Chondrocyte (in vitro differentiated cells): ENCODE results near the gene ACBD6. TPM values are rescaled to one million over a fixed set of nuclear protein-coding genes. Genes with fewer than 3 reads are reported as not detected.
A peak's percentile ranks its signal among the peaks of the same experiment; 100 is the strongest.

Experiments used
- DNase-seq: peaks from one replicate; pipeline ENCODE4 v3.0.0; 2021; ENCODE audit warnings: mixed read lengths, low spot score
- H3K27ac Mint-ChIP-seq: one replicate; pipeline ENCODE4 v1.8.0; 2021; ENCODE audit warnings: mild to moderate bottlenecking, moderate library complexity, mixed read lengths; ENCODE audit not compliant: unreplicated experiment
- H3K27me3 Mint-ChIP-seq: 2 replicates; pipeline ENCODE4 v1.8.0; 2021; ENCODE audit warnings: low read depth, mixed read lengths
- H3K36me3 Mint-ChIP-seq: 2 replicates; pipeline ENCODE4 v1.8.0; 2021; ENCODE audit warnings: low read depth, mixed read lengths
- H3K4me1 Mint-ChIP-seq: 2 replicates; pipeline ENCODE4 v1.8.0; 2021; ENCODE audit warnings: low read depth, mild to moderate bottlenecking, mixed read lengths
- H3K4me3 Mint-ChIP-seq: one replicate; pipeline ENCODE4 v1.8.0; 2021; ENCODE audit warnings: mild to moderate bottlenecking, moderate library complexity, mixed read lengths; ENCODE audit not compliant: unreplicated experiment
- H3K9me3 Mint-ChIP-seq: 2 replicates; pipeline ENCODE4 v1.8.0; 2021; ENCODE audit warnings: low read depth, mixed read lengths
- total RNA-seq: library from RNA; stranded (reverse); gene quantifications from 3 replicates; pipeline ENCODE4 v1.2.1, GENCODE V29; 2021
- TF ChIP-seq, protein P1 (sequence below): fragments of 200-600 bp; sonication (generic); IDR thresholded peaks from 2 replicates; pipeline ENCODE4 v1.5.0; 2021; ENCODE audit warnings: antibody characterized with exemption, mild to moderate bottlenecking, moderate library complexity

The ACBD6 gene
- total RNA-seq, 1 donor from 2014 or later: 43.4 TPM

DNA sequence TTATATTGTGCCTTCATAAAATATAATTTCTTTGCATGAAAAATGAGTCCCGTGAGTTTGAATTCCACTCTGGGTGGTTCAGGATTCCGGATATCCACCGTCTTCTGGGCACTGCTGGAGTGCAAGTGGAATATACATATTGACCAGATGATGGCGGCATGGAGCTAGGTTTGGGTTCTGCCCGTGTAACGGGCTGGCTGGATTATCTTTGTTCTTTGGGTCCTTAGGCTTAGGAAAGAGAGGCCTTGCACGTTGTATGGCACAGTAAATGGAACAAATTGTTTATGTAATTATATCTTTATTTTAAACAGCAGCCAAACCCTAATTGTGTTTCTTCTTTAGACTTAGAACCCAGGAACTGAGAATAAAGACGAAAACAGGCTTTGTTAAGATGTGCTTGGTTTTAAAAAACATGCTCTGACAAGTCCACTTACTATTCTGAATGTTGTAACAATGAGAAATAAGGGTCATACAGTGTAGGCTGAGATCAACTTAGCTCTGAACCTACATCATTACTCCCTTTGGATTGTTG is 13.5 kb upstream of the ACBD6 start:
- peak overlapping the region; percentile 88 for H3K27ac Mint-ChIP-seq
- no peaks in the 10 kb centered on the region for H3K27me3 Mint-ChIP-seq
- no peaks in the 10 kb centered on the region for H3K36me3 Mint-ChIP-seq
- TF ChIP-seq, protein P1, sequence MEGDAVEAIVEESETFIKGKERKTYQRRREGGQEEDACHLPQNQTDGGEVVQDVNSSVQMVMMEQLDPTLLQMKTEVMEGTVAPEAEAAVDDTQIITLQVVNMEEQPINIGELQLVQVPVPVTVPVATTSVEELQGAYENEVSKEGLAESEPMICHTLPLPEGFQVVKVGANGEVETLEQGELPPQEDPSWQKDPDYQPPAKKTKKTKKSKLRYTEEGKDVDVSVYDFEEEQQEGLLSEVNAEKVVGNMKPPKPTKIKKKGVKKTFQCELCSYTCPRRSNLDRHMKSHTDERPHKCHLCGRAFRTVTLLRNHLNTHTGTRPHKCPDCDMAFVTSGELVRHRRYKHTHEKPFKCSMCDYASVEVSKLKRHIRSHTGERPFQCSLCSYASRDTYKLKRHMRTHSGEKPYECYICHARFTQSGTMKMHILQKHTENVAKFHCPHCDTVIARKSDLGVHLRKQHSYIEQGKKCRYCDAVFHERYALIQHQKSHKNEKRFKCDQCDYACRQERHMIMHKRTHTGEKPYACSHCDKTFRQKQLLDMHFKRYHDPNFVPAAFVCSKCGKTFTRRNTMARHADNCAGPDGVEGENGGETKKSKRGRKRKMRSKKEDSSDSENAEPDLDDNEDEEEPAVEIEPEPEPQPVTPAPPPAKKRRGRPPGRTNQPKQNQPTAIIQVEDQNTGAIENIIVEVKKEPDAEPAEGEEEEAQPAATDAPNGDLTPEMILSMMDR: peak; percentile 97
- DNase-seq: no peak
- no peak overlapping the region for H3K4me3 Mint-ChIP-seq
- H3K9me3 Mint-ChIP-seq: peaks cover 6% of the 10 kb centered on the region
- H3K4me1 Mint-ChIP-seq: peaks cover 22% of the 10 kb centered on the region

DNA sequence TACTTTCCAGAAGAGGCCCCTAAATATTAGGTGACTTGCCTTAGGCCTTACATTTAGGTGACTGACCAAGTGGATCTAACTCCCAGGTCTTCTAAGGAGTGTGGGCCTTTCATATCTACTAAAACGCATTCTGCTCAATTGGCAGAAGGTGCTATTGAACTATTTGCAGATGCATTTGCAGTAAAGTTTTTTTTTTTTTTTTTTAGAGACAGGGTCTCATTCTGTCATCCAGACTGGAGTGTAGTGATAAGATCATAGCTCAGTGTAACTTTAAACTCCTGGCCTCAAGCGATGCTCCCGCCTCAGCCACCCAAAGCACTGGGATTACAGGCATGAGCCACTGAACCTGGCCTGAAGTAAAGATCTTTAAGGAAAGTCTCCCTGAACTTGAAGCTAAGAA is 13.0 kb upstream of the ACBD6 start:
- Mint-ChIP-seq H3K27me3 (no peaks in the 10 kb centered on the region), H3K36me3 (no peaks in the 10 kb centered on the region), H3K4me1 (peaks cover 22% of the 10 kb centered on the region), H3K4me3 (no peak overlapping the region), H3K27ac (no peak overlapping the region), H3K9me3 (peaks cover 6% of the 10 kb centered on the region)
- DNase-seq: no peak
- TF ChIP-seq, protein P1: no peak

DNA sequence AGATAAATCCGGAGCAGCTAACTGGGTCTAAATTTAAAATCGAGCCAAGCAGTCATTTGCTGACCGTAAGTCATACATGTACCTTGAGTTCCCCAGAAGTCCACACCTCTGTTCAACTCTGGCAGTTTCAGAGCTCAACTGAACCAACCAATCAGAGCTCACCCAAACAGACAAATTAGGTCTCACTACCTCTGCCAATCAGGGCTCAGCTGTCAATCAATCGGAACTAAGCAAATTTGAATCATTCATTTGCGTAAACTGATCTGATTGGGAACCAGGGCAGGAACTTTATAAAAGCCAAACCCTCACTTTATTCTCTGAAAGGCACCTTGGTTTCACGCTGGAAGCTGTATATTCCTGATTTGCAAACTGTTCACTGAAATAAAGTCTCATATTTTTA is 11.2 kb upstream of the ACBD6 start:
- H3K36me3 Mint-ChIP-seq: no peaks in the 10 kb centered on the region

DNA sequence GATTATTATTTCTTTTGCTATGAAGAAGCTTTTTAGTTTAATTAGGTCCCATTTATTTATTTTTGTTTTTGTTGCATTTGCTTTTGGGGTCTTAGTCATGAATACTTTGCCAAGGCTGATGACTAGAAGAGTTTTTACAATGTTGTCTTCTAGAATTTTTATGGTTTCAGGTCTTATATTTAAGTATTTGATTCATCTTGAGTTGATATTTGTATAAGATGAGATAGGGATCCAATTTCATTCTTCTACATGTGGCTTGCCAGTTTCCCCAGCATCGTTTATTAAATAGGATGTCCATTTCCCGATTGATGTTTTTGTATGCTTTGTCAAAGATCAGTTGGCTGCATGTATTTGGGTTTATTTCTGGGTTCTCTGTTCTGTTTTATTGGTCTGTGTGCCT is 8.5 kb upstream of the ACBD6 start:
- no peaks in the 10 kb centered on the region for H3K27me3 Mint-ChIP-seq
- DNase-seq: no peak
- H3K27ac Mint-ChIP-seq: no peak overlapping the region
- peaks cover 8% of the 10 kb centered on the region for H3K4me1 Mint-ChIP-seq
- no peaks in the 10 kb centered on the region for H3K36me3 Mint-ChIP-seq
- TF ChIP-seq, protein P1: no peak
- no peak overlapping the region for H3K4me3 Mint-ChIP-seq
- H3K9me3 Mint-ChIP-seq: peaks cover 10% of the 10 kb centered on the region

More for the DNA sequence above, 11.2 kb upstream of the ACBD6 start:
- peaks cover 6% of the 10 kb centered on the region for H3K9me3 Mint-ChIP-seq
- DNase-seq: no peak
- no peaks in the 10 kb centered on the region for H3K27me3 Mint-ChIP-seq
- no peak overlapping the region for H3K27ac Mint-ChIP-seq
- peaks cover 16% of the 10 kb centered on the region for H3K4me1 Mint-ChIP-seq
- no peak overlapping the region for H3K4me3 Mint-ChIP-seq
- TF ChIP-seq, protein P1: no peak

DNA sequence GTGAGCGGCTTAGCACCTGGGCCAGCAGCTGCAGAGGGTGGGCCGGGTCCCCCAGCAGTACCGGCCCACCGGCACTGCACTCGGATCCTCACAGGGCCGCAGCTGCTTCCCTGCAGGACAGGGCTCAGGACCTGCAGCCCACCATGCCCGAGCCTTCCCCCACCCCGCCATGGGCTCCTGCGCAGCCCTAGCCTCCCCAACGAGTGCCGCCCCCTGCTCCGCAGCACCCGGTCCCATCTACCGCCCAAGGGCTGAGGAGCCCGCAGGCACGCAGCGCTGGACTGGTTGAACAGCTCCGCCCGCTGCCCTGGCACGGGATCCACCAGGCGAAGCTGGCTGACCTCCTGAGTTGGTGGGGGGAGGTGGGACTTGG is 6.3 kb upstream of the ACBD6 start:
- Mint-ChIP-seq H3K27me3 (no peaks in the 10 kb centered on the region), H3K4me3 (no peak overlapping the region), H3K36me3 (no peaks in the 10 kb centered on the region), H3K27ac (no peak overlapping the region), H3K9me3 (peaks cover 10% of the 10 kb centered on the region), H3K4me1 (peaks cover 11% of the 10 kb centered on the region)
- DNase-seq: no peak
- TF ChIP-seq, protein P1: no peak
